ENCODE results near the gene RGR. TPM values are rescaled to one million over a fixed set of nuclear protein-coding genes. Genes with fewer than 3 reads are reported as not detected.

RGR gene
- total RNA-seq, 1 experiment from 2014 or later: not detected

GRCh38 chr10:84292502-84292901 is 47.6 kb downstream of the RGR start:
- H3K4me3 Mint-ChIP-seq (ENCODE audit: low read depth, unreplicated experiment): no peak overlapping the region
- no TSS peak for BruUV-seq (replicated peaks)
- no peak for DNase-seq
- no peaks in the 10 kb centered on the region for H3K4me1 Mint-ChIP-seq (ENCODE audit: low read depth, unreplicated experiment)
- no peaks in the 10 kb centered on the region for H3K9me3 Mint-ChIP-seq (ENCODE audit: low read depth, unreplicated experiment)
- no peaks in the 10 kb centered on the region for H3K36me3 Mint-ChIP-seq (ENCODE audit: insufficient read depth, unreplicated experiment)
- TF ChIP-seq CTCF (IDR thresholded peaks at IDR 0.05; ENCODE audit: unreplicated experiment): no peak
- H3K27me3 Mint-ChIP-seq (ENCODE audit: unreplicated experiment): peaks cover 28% of the 10 kb centered on the region
- H3K27ac Mint-ChIP-seq (ENCODE audit: unreplicated experiment): no peak overlapping the region
- intact Hi-C loops (cut with micrococcal nuclease; ENCODE audit: unreplicated experiment): no loop called here
- CTCF ChIA-PET: no interaction called here

- Mint-ChIP-seq H3K4me1 (ENCODE audit: low read depth, unreplicated experiment) (no peaks in the 10 kb centered on the region), H3K4me3 (ENCODE audit: low read depth, unreplicated experiment) (no peak overlapping the region), H3K27ac (ENCODE audit: unreplicated experiment) (no peak overlapping the region), H3K27me3 (ENCODE audit: unreplicated experiment) (peaks cover 28% of the 10 kb centered on the region), H3K9me3 (ENCODE audit: low read depth, unreplicated experiment) (no peaks in the 10 kb centered on the region), H3K36me3 (ENCODE audit: insufficient read depth, unreplicated experiment) (no peaks in the 10 kb centered on the region)
- no peak for TF ChIP-seq CTCF (IDR thresholded peaks at IDR 0.05; ENCODE audit: unreplicated experiment)
- intact Hi-C loops (cut with micrococcal nuclease; ENCODE audit: unreplicated experiment): no loop called here
- CTCF ChIA-PET: no interaction called here
- BruUV-seq (replicated peaks): no TSS peak
- DNase-seq: no peak
Observed at GRCh38 chr10:84293171-84293570, 48.3 kb downstream of the RGR start.

GRCh38 chr10:84293574-84294016 is 48.7 kb downstream of the RGR start:
- peaks cover 28% of the 10 kb centered on the region for H3K27me3 Mint-ChIP-seq (ENCODE audit: unreplicated experiment)
- BruUV-seq (replicated peaks): no TSS peak

GRCh38 chr10:84294766-84295447 is 50.1 kb downstream of the RGR start:
- no TSS peak for BruUV-seq (replicated peaks)
- no peak for TF ChIP-seq CTCF (IDR thresholded peaks at IDR 0.05; ENCODE audit: unreplicated experiment)
- intact Hi-C loops (cut with micrococcal nuclease; ENCODE audit: unreplicated experiment): no loop called here
- no peak overlapping the region for H3K4me3 Mint-ChIP-seq (ENCODE audit: low read depth, unreplicated experiment)
- H3K9me3 Mint-ChIP-seq (ENCODE audit: low read depth, unreplicated experiment): no peaks in the 10 kb centered on the region
- CTCF ChIA-PET: no interaction called here
- H3K4me1 Mint-ChIP-seq (ENCODE audit: low read depth, unreplicated experiment): no peaks in the 10 kb centered on the region
- DNase-seq: no peak
- H3K27me3 Mint-ChIP-seq (ENCODE audit: unreplicated experiment): peaks cover 28% of the 10 kb centered on the region
- H3K36me3 Mint-ChIP-seq (ENCODE audit: insufficient read depth, unreplicated experiment): no peaks in the 10 kb centered on the region
- H3K27ac Mint-ChIP-seq (ENCODE audit: unreplicated experiment): no peak overlapping the region

More at GRCh38 chr10:84293574-84294016, 48.7 kb downstream of the RGR start:
- no peak overlapping the region for H3K27ac Mint-ChIP-seq (ENCODE audit: unreplicated experiment)
- no peak for TF ChIP-seq CTCF (IDR thresholded peaks at IDR 0.05; ENCODE audit: unreplicated experiment)
- H3K9me3 Mint-ChIP-seq (ENCODE audit: low read depth, unreplicated experiment): no peaks in the 10 kb centered on the region
- intact Hi-C loops (cut with micrococcal nuclease; ENCODE audit: unreplicated experiment): no loop called here
- CTCF ChIA-PET: no interaction called here
- no peaks in the 10 kb centered on the region for H3K36me3 Mint-ChIP-seq (ENCODE audit: insufficient read depth, unreplicated experiment)
- DNase-seq: no peak
- H3K4me1 Mint-ChIP-seq (ENCODE audit: low read depth, unreplicated experiment): no peaks in the 10 kb centered on the region
- no peak overlapping the region for H3K4me3 Mint-ChIP-seq (ENCODE audit: low read depth, unreplicated experiment)

Measured in Calu3 (cell line).